RPMI7951 (cell line): ENCODE results near the gene AGXT. TPM values are rescaled to one million over a fixed set of nuclear protein-coding genes. Genes with fewer than 3 reads are reported as not detected.
"Not testable (repeated sequence)": the region's sequence is repeated elsewhere in the genome, so short reads cannot be mapped to it uniquely, and the experiment has no call there.

Source experiments
- DNase-seq: peaks from one replicate; pipeline ENCODE4 v3.0.0-alpha.2; 2012; ENCODE audit warnings: low read depth
- total RNA-seq: library from RNA; depleted of rRNA; stranded (reverse); fragments of >200 nt; shearing (Covaris generic); gene quantifications from 2 replicates; pipeline ENCODE4 v1.2.3, GENCODE V29; 2014

Gene AGXT
- total RNA-seq, 1 experiment from 2014 or later = 0.24 TPM

DNA sequence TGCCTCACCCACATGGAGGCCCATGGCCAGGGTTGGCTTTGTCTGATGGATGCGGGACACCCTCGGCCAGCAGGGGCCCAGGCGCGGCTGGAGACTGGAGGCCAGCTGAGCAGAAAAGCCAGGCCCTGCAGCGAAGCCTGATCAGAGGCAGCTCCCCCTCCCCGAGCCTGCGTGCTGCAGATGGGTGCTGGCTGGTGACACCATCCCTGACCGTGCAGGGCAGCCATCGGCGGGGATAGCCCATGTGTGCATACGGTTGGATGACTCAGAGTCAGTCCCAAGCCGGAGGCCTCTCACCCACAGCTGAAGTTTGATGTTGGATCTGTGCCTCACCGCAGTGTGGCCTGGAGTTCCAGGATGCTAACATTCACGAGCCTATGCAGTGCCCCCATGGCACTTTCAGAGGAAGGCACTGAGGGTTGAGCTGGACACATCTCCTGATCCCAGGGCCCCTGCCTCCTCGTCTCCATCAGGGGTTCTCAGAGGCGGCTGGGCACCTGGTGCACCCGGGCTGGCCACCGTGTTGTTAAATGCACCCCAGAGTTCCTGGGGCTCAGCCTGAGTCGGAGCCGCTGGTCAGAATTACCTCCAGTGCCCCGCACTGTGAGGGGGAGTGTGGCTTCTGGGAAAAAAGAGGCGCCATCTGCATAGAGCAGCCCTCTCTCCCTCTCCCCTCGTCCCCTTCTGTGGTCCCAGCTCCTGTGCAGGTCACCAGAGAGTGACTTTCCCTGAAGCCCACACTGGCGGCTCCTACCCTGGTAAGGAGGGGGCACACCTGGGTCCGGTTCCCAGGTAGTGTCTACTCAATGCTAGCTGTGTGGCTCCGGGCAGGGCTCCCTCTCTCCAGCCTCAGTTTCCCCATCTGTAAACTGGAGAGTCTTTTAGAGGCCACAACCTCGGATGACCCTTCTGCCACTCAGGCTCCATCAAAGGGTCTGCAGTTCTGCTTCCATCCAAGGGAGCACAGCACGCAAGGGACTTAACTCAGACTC lies 29.2 kb upstream of the AGXT start:
- DNase-seq = peak; percentile 99

DNA sequence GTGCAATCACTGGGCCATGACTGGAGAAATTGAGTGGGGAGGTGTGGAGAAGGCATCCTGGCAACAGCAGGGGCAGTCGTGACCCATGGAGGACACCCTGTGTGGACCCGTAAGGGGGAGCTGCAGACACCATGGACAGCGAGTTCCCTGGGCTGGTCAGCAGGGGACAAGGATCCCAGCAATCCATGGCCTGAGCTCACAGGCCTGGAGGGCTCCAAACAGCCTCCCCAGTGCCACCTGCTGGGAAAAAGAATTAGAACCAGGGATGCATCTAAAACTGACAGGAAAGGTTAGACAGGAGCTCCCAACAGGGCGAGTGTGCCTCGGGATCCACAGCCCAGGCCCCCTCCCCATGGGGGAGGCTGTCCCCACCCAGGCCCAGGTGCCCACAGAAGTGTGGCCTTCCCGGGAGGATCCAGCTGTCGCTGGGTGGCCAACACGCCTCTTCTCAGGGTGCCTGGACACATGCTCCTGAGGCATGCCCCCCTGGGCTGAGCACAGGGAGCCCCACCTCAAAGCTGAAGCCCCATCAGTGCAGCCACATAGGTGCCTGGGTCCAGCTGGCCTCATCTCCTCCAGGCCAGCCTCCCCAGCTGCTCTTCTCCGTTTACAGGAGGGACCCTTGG lies 28.1 kb upstream of the AGXT start:
- peak; percentile 81 for DNase-seq

GRCh38 chr2:240846309-240846708 lies 22.3 kb upstream of the AGXT start:
- not testable (repeated sequence) for DNase-seq

DNA sequence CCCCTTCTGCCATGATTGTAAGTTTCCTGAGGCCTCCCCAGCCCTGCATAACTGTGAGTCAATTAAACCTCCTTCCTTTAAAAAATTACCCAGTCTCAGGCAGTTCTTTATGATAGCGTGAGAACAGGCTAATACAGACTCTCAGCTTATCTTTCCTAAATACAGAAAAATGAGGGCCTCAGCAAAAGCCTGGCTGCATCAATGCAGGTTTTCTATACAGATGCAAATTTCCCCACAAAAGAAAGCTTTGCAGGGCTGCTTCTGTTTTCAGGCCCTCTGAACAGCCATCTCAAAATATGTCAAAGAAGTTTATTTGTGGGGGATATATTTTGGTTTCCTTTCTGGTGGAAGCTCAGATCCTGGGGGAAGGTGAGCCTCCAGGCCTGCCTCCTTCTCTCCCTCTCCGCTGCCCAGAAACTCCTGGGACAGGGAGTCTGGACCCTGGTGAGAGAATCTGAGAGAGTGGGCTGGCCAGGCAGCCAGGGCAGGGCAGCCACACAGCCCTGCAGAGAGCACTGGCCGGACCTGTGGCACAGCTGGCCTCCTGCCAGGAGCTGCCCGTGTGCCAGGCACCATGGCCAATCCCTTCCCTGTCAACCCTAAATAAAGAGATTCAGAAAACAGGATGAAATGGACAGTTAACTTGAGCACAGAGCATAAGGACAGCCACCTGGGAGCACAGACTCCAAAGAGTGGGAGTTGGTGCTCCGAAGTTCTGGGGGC lies 21.6 kb upstream of the AGXT start:
- DNase-seq = no peak

GRCh38 chr2:240847817-240848216 lies 20.8 kb upstream of the AGXT start:
- DNase-seq = no peak

GRCh38 chr2:240848900-240849680 lies 19.5 kb upstream of the AGXT start:
- DNase-seq = no peak

DNA sequence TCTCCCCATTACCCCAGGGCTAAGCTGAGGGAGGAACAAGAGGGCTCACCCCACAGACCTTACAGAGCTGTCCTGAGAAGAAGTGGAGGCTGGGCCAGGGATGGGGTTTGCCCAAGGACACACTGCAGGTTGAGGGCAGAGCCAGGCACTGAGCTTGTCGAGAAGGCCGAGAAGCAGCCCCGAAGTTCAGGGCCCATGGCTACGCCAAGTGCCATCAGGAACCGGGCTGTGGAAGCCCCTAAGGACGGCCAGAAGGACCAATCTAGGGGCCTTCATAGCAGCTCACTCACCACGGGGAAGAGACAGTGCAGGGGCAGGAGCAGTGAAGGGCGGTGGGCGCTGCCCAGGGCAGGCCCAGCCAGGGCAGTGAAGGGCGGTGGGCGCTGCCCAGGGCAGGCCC lies 18.6 kb upstream of the AGXT start:
- no peak for DNase-seq

GRCh38 chr2:240850756-240851077 lies 17.9 kb upstream of the AGXT start:
- DNase-seq = no peak

DNA sequence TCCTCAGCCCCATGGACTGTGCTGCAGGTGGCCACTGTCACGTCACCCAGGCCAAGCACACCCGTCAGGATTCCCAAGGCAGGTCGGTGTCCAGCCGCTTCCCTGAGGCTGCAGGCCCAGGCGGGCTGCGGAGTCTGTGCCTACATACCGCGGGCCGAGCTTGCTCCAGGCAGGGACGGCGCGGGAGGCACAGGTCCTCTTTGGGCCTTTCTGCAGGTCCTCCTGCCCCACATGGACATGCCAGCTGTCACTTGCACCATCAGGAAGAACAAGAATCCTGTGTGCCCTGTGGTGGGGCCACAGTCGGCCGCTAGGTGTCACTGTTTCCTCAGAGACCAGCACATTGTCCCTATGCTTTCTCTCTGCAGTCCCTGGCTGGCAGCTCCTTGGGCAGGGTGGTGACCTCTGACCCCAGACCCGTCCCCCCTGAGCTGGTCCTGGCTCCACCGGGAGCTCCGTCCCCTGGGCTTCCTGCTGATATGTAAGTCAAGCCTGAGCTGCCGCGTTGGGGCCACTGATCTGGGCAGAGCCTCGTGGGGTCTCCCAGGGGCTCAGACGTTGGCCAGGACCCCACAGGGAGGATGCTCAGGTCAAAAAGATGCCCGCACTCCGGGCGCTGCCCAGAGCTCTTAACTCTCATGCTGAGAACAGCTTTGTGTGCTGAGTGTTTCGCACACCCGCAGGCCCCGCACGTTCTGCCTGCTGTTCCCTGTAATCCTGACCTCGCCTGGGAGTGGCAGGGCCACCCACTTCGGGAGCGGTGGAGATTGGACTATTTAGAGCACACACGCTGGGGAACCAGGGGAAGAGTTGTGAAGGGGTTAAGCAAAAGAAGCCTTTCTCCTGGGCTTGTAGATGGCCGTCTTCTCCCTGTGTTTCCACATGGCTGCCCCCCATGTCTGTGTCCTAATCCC lies 17.3 kb upstream of the AGXT start:
- peak; percentile 75 for DNase-seq

- no peak for DNase-seq
Observed at GRCh38 chr2:240852671-240853314, 15.8 kb upstream of the AGXT start.

DNA sequence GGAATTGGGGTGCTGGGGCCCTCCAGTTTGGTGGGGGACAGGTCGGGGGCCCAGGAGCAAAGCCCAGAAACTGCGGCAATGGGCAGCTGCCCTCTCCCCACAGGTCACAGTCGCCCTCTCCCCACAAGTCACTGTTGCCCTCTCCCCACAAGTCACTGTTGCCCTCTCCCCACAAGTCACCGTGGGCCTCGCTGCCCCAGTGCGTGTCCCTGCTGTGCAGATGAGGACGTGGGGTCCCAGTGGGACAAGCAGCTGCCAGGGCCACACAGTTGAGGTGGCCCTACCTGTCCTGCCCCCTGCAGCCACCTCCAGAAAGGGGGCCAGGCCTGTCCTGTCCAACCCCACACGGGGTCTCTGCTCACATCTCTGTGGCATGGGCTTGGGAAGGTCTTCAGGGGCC lies 13.0 kb upstream of the AGXT start:
- no peak for DNase-seq

- no peak for DNase-seq
Observed at GRCh38 chr2:240856151-240856980, 12.3 kb upstream of the AGXT start.

DNA sequence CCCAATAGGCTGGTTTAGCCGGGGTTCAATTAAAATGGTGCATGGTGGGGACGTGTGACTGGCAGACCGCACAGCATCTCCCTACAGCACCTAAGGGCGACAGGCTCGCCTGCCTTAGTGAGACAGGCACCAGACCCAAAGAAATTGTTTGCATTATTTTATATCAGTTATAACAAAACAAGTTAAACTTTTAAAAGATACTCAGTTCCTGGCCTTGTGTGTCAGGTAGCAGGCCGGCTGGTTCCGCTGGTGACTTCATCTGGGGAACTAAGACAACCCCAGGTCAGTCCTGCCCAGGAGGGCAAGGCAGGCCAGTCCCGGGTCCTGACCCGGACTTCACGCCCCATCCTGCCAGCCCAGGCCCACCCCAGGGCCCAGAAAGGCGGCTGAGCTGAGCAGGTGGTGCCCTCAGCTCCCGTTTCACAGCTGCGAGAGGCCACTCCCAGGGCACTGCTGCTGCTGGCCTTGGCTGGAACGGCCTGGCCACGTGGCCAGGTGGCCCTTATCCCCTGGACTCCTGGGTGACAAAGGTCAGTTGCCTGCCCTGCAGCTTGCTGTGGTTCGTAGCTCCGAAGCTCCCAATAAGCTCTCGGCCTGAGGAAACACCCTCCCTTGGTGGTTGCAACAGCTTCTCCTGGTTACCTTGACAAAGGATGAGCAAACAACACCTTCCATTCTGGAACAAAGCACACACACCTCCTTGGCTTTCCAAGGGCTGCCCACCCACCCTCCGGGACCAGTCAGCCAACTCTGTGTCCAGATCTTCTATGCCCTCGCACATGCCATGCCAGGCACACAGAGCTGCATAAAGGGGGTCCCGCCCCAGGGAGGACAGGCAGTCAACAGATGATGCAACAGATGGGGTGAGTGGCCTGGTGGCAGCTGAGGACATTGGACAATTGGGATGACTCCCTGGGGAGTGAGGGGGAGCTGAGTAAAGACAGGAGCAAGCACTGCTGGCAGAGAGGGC lies 11.3 kb upstream of the AGXT start:
- no peak for DNase-seq

- no peak for DNase-seq
Observed at GRCh38 chr2:240858321-240858720, 10.3 kb upstream of the AGXT start.

GRCh38 chr2:240858871-240859270 lies 9.8 kb upstream of the AGXT start:
- DNase-seq = no peak

GRCh38 chr2:240861547-240861946 lies 7.1 kb upstream of the AGXT start:
- no peak for DNase-seq

- DNase-seq = no peak
Observed at GRCh38 chr2:240864475-240864874, 4.1 kb upstream of the AGXT start.

DNA sequence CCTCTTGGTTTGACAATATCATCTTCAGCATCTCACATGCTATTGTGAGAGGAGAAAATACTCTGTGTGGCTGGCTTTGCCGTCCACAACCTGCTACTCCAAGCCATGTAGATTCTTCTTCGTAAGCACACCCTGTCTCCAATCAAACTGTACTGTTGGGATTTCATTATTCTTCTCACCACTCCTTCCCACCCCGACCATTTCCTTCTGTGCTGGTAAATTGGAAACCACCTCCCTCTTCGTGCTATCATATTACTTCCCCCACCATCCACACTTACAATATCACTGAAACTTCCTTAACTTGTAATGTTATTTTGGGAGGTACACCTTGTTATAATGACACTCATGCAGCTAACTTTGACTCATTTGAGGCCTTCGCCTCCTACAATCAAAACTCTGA lies 3.2 kb upstream of the AGXT start:
- DNase-seq = no peak
